HepG2 (cell line): Measurements from ENCODE around the gene ZBTB22. TPM values are rescaled to one million over a fixed set of nuclear protein-coding genes. Genes with fewer than 3 reads are reported as not detected.

ENCODE experiments used
- GATAD2A ChIP-seq: IDR thresholded peaks from 2 replicates; pipeline ENCODE4 v1.6.1; 2016
- GPN1 ChIP-seq: sonication (generic); formaldehyde crosslinking; IDR thresholded peaks from 2 replicates; pipeline ENCODE4 v1.5.1; 2020; ENCODE audit warnings: missing genetic modification reagents, borderline replicate concordance
- MED13 ChIP-seq: sonication (generic); formaldehyde crosslinking; IDR thresholded peaks from 2 replicates; pipeline ENCODE4 v1.5.0; 2020; ENCODE audit warnings: missing genetic modification reagents
- NPAS2 ChIP-seq: sonication (generic); formaldehyde crosslinking; IDR thresholded peaks from 2 replicates; pipeline ENCODE4 v1.8.0; 2022; ENCODE audit warnings: mild to moderate bottlenecking, missing genetic modification reagents, borderline replicate concordance
- SMC3 ChIP-seq: IDR thresholded peaks from 2 replicates; pipeline ENCODE4 v1.6.1; 2011; ENCODE audit warnings: low read length, improper control_type of control experiment
- TSC22D2 ChIP-seq: sonication (generic); formaldehyde crosslinking; IDR thresholded peaks from 2 replicates; pipeline ENCODE4 v1.5.1; 2020; ENCODE audit warnings: missing genetic modification reagents, mild to moderate bottlenecking, borderline replicate concordance
- WIZ ChIP-seq: sonication (generic); formaldehyde crosslinking; IDR thresholded peaks from 2 replicates; pipeline ENCODE4 v1.5.1; 2020; ENCODE audit warnings: mild to moderate bottlenecking, missing genetic modification reagents
- ZNF121 ChIP-seq: sonication (generic); formaldehyde crosslinking; IDR thresholded peaks from 2 replicates; pipeline ENCODE4 v1.5.0; 2020; ENCODE audit warnings: mild to moderate bottlenecking, missing genetic modification reagents
- ZNF331 ChIP-seq: sonication (generic); formaldehyde crosslinking; IDR thresholded peaks from 2 replicates; pipeline ENCODE4 v1.4.0; 2020; ENCODE audit warnings: missing genetic modification reagents
- ZNF343 ChIP-seq: sonication (generic); formaldehyde crosslinking; IDR thresholded peaks from 2 replicates; pipeline ENCODE4 v1.4.0; 2020; ENCODE audit warnings: mild to moderate bottlenecking, missing genetic modification reagents
- ZNF670 ChIP-seq: sonication (generic); formaldehyde crosslinking; IDR thresholded peaks from 2 replicates; pipeline ENCODE4 v1.8.0; 2022; ENCODE audit warnings: mild to moderate bottlenecking, missing genetic modification reagents, borderline replicate concordance
- ZSCAN12 ChIP-seq: sonication (generic); formaldehyde crosslinking; IDR thresholded peaks from 2 replicates; pipeline ENCODE4 v1.9.0; 2021; ENCODE audit warnings: mild to moderate bottlenecking, missing genetic modification reagents
- polyA plus RNA-seq, 8 experiments: library from polyadenylated mRNA; depleted of rRNA in 3 of 8; stranded (reverse) in 7 of 8; unstranded in 1 of 8; fragments of >200 nt; fragmentation: Illumina TruSeq in 4 of 8; extraction: Trizol in 4 of 8; gene quantifications; 2 replicates each; pipeline versions ENCODE4 v1.2.1 to v1.2.3, GENCODE V29; 2011 to 2016; ENCODE audit warnings: low read depth in 4 of 8, missing spikeins in 1 of 8, mixed read lengths in 1 of 8; ENCODE audit not compliant: insufficient read depth in 1 of 8
- total RNA-seq, 5 experiments: library from RNA; depleted of rRNA; stranded (reverse); fragments of >200 nt; fragmentation: Illumina TruSeq; extraction: Trizol; gene quantifications; 2 replicates each; pipeline ENCODE4 v1.2.3, GENCODE V29; 2016; ENCODE audit warnings: low read depth in 1 of 5
- TF ChIP-seq, protein P1 (sequence below): sonication (generic); formaldehyde crosslinking; IDR thresholded peaks from 2 replicates; pipeline ENCODE4 v1.4.0; 2020; ENCODE audit warnings: missing genetic modification reagents, mild to moderate bottlenecking, borderline replicate concordance
- TF ChIP-seq, protein P2 (sequence below): sonication (generic); formaldehyde crosslinking; IDR thresholded peaks from 2 replicates; pipeline ENCODE4 v1.4.0; 2020; ENCODE audit warnings: missing genetic modification reagents
- TF ChIP-seq, protein P3 (sequence below): sonication (generic); formaldehyde crosslinking; IDR thresholded peaks from 2 replicates; pipeline ENCODE4 v1.8.0; 2022; ENCODE audit warnings: mild to moderate bottlenecking, missing genetic modification reagents, moderate library complexity
- TF ChIP-seq, protein P4 (sequence below): sonication (generic); formaldehyde crosslinking; IDR thresholded peaks from 2 replicates; pipeline ENCODE4 v1.5.0; 2020; ENCODE audit warnings: mild to moderate bottlenecking, missing genetic modification reagents, moderate library complexity
- TF ChIP-seq, protein P5 (sequence below): sonication (generic); formaldehyde crosslinking; IDR thresholded peaks from 2 replicates; pipeline ENCODE4 v1.4.0; 2020; ENCODE audit warnings: missing genetic modification reagents

ZBTB22 gene
- total and polyA plus RNA-seq, 2 of the 13 experiments (the other 11 are each of a cell fraction or from before 2014, with no cell fraction given), result 8.0 to 10.6 TPM

DNA sequence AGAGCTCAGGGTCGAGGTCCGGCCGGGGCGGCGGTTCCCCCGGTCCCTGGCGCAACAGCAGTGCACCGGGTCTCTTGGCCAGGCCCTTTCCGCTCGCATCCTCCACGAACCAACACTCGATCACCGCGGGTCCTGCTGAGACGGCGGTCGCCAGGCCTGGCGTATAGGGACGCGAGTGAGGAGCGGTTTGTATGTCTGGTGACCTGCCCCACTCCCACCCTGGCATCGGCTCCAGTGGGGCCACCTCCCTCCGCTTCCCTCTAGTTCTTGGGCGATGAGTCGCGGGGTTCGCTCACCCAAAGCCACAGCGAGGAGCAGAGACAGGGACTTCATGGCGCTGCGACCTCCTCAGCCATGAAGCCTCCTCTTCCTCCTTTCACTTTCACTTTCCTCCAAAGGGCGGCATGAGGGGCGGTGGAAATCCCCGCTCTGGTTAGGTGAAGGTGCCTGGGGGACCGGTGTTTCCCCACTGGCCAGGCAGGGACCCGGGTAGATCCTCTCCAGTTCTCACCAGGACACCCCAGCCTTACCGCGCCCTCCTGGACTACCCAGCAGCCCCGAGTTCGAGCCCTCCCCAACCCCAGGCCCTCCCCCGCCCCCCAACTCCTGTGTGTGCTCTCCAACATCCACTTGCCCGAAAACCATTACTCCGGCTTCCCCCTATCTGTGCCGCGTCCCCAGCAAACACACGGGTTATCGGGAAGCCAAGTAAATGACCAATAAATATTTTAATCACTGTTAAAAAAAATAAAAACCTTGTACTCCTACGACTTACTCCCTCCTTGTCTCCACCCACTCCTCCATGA, 3.6 kb downstream of the ZBTB22 start, which contains the start of gene TAPBP (continued):
- TF ChIP-seq, protein P1, sequence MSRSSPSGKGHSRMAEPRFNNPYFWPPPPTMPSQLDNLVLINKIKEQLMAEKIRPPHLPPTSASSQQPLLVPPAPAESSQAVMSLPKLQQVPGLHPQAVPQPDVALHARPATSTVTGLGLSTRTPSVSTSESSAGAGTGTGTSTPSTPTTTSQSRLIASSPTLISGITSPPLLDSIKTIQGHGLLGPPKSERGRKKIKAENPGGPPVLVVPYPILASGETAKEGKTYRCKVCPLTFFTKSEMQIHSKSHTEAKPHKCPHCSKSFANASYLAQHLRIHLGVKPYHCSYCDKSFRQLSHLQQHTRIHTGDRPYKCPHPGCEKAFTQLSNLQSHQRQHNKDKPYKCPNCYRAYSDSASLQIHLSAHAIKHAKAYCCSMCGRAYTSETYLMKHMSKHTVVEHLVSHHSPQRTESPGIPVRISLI (CRISPR knock-in tag), result no peak
- TF ChIP-seq WIZ (0 out of 2 replicates have a peak, but pooled peaks have one; percentile 63), ZNF121 (CRISPR knock-in tag) (no peak), GATAD2A (CRISPR knock-in tag) (peak; percentile 19; the same call in 1 of the 2 replicates), GPN1 (CRISPR knock-in tag) (no peak), ZNF670 (CRISPR knock-in tag) (peak; percentile 17; the same call in 1 of the 2 replicates), NPAS2 (no peak), ZNF343 (CRISPR knock-in tag) (no peak), SMC3 (no peak), ZSCAN12 (CRISPR knock-in tag) (no peak), ZNF331 (CRISPR knock-in tag) (no peak; the same call in 1 of the 2 replicates), TSC22D2 (CRISPR knock-in tag) (0 out of 2 replicates have a peak, but pooled peaks have one; percentile 44), MED13 (CRISPR knock-in tag) (0 out of 2 replicates have a peak, but pooled peaks have one; percentile 52)
- TF ChIP-seq, protein P2, sequence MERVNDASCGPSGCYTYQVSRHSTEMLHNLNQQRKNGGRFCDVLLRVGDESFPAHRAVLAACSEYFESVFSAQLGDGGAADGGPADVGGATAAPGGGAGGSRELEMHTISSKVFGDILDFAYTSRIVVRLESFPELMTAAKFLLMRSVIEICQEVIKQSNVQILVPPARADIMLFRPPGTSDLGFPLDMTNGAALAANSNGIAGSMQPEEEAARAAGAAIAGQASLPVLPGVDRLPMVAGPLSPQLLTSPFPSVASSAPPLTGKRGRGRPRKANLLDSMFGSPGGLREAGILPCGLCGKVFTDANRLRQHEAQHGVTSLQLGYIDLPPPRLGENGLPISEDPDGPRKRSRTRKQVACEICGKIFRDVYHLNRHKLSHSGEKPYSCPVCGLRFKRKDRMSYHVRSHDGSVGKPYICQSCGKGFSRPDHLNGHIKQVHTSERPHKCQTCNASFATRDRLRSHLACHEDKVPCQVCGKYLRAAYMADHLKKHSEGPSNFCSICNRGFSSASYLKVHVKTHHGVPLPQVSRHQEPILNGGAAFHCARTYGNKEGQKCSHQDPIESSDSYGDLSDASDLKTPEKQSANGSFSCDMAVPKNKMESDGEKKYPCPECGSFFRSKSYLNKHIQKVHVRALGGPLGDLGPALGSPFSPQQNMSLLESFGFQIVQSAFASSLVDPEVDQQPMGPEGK (CRISPR knock-in tag), result peak; percentile 44; the same call in 1 of the 2 replicates
- TF ChIP-seq, protein P3, sequence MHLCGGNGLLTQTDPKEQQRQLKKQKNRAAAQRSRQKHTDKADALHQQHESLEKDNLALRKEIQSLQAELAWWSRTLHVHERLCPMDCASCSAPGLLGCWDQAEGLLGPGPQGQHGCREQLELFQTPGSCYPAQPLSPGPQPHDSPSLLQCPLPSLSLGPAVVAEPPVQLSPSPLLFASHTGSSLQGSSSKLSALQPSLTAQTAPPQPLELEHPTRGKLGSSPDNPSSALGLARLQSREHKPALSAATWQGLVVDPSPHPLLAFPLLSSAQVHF (CRISPR knock-in tag), result no peak
- TF ChIP-seq, protein P4, sequence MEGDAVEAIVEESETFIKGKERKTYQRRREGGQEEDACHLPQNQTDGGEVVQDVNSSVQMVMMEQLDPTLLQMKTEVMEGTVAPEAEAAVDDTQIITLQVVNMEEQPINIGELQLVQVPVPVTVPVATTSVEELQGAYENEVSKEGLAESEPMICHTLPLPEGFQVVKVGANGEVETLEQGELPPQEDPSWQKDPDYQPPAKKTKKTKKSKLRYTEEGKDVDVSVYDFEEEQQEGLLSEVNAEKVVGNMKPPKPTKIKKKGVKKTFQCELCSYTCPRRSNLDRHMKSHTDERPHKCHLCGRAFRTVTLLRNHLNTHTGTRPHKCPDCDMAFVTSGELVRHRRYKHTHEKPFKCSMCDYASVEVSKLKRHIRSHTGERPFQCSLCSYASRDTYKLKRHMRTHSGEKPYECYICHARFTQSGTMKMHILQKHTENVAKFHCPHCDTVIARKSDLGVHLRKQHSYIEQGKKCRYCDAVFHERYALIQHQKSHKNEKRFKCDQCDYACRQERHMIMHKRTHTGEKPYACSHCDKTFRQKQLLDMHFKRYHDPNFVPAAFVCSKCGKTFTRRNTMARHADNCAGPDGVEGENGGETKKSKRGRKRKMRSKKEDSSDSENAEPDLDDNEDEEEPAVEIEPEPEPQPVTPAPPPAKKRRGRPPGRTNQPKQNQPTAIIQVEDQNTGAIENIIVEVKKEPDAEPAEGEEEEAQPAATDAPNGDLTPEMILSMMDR (CRISPR knock-in tag), result no peak
- TF ChIP-seq, protein P5, sequence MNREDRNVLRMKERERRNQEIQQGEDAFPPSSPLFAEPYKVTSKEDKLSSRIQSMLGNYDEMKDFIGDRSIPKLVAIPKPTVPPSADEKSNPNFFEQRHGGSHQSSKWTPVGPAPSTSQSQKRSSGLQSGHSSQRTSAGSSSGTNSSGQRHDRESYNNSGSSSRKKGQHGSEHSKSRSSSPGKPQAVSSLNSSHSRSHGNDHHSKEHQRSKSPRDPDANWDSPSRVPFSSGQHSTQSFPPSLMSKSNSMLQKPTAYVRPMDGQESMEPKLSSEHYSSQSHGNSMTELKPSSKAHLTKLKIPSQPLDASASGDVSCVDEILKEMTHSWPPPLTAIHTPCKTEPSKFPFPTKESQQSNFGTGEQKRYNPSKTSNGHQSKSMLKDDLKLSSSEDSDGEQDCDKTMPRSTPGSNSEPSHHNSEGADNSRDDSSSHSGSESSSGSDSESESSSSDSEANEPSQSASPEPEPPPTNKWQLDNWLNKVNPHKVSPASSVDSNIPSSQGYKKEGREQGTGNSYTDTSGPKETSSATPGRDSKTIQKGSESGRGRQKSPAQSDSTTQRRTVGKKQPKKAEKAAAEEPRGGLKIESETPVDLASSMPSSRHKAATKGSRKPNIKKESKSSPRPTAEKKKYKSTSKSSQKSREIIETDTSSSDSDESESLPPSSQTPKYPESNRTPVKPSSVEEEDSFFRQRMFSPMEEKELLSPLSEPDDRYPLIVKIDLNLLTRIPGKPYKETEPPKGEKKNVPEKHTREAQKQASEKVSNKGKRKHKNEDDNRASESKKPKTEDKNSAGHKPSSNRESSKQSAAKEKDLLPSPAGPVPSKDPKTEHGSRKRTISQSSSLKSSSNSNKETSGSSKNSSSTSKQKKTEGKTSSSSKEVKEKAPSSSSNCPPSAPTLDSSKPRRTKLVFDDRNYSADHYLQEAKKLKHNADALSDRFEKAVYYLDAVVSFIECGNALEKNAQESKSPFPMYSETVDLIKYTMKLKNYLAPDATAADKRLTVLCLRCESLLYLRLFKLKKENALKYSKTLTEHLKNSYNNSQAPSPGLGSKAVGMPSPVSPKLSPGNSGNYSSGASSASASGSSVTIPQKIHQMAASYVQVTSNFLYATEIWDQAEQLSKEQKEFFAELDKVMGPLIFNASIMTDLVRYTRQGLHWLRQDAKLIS (CRISPR knock-in tag), result no peak; the same call in 1 of the 2 replicates
